GM21529 (cell line): ENCODE data around the gene RNU6-9.
"Not testable (repeated sequence)": the region's sequence is repeated elsewhere in the genome, so short reads cannot be mapped to it uniquely, and the experiment has no call there.

Experiments used
- ATAC-seq: cut with Tn5 transposase; IDR thresholded peaks from one replicate; pipeline ENCODE4 v1.9.1; 2021; ENCODE audit not compliant: unreplicated experiment

RNU6-9 gene

DNA sequence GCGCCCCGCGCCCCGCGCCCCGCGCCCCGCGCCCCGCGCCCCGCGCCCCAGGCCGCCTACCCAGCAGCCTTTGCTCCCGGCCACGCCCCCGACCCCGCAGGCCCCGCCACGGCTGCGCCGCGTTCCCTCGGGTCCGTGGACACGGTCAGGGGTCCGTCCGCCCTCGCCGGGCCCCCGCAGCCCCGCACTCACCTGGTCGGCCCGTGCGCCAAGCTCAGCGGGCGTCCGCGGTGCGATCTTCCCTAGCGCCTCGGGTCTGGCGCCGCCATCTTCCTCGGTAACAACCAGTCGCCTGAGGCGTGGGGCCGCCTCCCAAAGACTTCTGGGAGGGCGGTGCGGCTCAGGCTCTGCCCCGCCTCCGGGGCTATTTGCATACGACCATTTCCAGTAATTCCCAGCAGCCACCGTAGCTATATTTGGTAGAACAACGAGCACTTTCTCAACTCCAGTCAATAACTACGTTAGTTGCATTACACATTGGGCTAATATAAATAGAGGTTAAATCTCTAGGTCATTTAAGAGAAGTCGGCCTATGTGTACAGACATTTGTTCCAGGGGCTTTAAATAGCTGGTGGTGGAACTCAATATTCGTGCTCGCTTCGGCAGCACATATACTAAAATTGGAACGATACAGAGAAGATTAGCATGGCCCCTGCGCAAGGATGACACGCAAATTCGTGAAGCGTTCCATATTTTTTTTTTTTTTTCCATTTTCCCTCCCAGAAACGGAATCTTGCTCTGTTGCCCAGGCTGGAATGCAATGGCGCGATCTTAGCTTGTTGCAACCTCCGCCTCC, at the start of gene RNU6-9, which contains the start of gene MED16:
RNU6-9 (plus strand) TSS at position 591 of the 796 bp plus-strand sequence.
MED16 (minus strand) TSS at position 294 of the 796 bp plus-strand sequence. CDS start 2,056 bp downstream, outside the sequence.
- ATAC-seq, result peak; percentile 79

DNA sequence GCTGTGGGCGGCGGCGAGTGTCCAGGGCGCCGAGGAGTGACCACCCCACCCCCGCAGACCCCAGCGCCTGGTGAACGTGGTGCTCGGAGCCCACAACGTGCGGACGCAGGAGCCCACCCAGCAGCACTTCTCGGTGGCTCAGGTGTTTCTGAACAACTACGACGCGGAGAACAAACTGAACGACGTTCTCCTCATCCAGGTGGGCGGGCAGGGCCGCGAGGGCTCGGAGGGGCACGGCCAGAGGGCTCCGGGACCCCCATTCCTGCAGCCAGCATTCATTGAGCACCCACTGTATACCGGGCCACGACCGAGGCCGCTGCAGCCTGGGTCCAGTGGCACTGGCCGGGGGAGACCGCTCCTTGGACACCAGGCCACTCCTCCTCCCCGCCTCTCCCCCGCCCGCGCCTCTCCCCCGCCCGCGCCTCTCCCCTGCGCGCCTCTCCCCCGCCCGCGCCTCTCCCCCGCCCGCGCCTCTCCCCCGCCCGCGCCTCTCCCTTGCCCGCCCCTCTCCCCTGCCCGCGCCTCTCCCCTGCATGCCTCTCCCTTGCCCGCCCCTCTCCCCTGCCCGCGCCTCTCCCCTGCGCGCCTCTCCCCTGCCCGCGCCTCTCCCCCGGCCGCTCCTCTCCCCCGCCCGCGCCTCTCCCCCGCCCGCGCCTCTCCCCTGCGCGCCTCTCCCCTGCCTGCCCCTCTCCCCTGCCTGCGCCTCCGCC, 49.3 kb upstream of the RNU6-9 start:
- ATAC-seq, result no peak

DNA sequence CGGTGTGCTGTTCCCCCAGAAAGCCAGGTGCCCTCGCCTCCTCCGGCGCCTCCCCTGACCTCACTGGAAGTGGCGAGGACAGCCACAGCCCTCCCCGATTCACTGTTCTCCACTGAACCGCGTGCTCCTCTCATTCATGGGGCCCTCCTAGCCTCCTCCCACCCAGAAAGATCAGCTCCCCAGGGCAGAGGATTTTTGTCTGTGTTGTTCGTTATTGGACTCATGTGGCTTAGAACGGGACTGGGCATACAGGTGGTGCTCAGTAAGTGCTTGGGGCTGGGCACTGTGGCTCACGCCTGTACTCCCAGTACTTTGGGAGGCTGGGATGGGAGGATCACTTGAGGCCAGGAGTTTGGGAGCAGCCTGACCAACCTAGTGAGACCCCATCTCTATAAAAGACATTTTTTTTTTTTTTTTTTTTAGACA, 48.7 kb upstream of the RNU6-9 start:
- ATAC-seq, result no peak

DNA sequence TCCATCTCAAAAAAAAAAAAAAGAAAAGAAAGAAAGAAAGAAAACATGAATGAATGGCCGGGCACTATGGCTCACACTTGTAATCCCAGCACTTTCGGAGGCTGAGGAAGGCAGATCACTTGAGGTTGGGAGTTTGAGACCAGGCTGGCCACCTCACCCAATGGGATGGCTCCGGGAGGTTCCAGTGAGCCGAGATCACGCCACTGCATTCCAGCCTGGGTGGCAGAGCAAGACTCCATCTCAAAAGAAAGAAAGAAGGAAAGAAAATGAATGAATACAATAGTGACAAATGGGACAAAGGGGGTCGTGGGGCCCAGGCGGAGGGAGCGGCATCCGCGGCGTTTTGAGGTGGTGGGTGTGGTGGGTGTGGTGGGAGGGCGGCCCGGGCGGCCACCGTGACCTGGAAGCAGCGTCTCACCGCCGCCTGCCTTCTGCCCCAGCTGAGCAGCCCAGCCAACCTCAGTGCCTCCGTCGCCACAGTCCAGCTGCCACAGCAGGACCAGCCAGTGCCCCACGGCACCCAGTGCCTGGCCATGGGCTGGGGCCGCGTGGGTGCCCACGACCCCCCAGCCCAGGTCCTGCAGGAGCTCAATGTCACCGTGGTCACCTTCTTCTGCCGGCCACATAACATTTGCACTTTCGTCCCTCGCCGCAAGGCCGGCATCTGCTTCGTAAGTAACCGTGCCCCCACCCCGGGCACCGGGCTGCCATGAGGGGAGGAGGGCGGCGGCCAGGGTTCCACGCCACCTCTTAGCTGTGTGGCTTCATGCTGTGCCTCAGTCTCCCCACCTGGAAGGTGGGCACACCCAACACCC, 47.4 kb upstream of the RNU6-9 start:
- no peak for ATAC-seq

DNA sequence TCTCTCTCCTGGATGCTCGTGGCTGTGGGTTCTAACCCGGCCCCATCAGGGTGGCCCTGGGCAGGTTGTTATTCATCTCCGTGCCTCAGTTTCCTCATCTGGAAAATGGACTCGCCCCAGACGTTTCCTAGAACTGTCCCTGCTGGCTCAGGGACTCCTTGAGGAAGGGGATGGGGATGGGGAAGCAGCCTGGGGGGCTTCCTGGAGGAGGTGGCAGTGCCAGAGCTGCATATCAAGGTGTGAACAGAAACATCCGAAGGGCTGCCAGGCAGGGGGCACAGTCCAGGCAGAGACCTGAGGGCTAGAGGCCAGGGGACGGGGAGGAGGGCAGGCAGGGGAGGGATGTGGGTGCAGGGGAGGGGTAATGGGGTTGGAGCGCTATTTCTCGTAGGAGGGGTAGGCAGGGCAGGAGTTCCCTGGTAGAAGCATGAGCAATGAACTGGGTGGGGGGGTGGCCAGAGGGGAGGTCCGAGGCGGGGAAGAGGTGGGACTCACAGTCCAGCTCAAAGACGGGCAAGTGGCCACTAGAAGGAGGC, 44.8 kb upstream of the RNU6-9 start:
- no peak for ATAC-seq

DNA sequence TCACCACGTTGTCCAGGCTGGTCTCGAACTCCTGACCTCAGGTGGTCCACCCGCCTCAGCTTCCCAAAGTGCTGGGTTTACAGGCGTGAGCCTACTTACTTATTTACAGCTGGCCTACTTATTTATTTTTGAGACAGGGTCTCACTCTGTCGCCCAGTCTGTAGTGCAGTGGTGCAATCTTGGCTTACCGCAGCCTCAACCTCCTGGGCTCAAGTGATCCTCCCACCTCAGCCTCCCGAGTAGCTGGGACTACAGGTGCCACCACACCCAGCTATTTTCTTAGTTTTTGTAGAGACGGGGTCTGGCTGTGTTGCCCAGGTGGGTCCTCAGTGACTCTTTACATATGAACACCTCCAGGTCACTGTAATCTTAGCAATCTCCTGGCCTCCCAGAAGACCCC, 44.1 kb upstream of the RNU6-9 start:
- not testable (repeated sequence) for ATAC-seq

DNA sequence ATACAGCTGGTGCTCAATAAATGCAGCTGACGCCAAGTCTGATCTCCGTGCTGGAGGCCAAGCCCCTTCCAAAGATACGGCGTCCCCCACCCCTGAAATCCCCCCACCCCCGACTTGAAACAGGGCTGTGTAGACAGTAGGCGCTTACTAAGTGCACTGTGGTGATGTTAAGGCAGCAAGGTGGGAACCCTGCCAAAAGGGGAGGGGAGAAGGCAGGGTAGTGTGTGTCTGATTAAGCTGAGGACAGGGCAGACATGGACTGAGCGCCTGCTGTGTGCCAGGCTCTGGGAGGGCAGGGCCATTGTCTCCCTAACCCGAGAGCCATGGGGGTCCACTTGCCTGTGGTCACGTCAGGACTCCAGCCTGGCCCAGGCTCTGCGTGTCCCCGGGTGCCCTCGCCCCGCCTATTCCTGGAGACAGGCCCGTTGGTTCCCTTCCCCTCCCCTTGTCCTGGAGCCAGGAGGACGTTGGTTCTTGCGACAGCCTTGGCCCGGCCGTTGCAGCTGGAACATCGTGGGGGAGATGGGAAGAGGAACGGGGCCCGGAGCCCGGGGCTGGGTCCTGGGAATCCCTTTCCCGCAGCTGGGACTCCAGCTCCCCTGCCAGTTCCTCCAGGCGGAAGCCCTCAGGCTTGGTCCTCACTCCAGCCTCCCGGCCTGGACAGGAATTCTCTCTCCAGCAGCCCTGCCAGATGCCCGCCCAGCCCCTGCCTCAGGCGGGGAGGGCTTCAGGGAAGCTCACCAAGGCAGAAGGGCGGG, 42.9 kb upstream of the RNU6-9 start:
- no peak for ATAC-seq

DNA sequence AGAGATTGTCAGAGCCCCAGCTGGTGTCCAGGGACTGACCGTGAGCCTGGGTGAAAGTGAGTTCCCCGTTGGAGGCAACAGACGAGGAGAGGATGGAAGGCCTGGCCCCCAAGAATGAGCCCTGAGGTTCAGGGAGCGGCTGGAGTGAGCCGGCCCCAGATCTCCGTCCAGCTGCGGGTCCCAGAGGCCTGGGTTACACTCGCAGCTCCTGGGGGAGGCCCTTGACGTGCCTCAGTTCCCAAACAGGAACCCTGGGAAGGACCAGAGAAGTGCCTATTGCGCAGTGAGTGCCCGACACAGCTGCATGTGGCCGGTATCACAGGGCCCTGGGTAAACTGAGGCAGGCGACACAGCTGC, 42.3 kb upstream of the RNU6-9 start:
- no peak for ATAC-seq

DNA sequence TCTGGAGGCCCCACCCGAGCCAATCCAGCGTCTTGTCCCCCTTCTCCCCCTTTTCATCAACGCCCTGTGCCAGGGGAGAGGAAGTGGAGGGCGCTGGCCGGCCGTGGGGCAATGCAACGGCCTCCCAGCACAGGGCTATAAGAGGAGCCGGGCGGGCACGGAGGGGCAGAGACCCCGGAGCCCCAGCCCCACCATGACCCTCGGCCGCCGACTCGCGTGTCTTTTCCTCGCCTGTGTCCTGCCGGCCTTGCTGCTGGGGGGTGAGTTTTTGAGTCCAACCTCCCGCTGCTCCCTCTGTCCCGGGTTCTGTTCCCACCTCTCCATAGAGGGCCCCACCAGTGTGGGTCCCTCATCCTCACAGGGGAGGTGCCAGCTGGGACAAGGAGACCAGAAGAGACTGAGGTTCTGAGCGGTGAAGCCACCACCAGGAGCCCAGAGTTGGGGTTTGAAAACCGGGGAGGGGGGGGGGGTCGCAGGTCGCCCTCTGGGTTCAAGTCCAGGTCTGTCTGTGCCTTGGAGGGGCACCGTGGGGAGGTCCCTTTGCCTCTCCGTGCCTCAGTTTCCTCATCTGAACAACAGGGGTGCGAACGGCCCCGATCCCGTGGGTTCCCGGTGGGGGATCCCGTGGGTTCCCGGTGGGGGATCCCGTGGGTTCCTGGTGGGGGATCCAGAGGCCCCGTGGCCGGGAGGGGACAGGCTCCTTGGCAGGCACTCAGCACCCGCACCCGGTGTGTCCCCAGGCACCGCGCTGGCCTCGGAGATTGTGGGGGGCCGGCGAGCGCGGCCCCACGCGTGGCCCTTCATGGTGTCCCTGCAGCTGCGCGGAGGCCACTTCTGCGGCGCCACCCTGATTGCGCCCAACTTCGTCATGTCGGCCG, 40.9 kb upstream of the RNU6-9 start, which contains the start of gene ELANE:
ELANE (plus strand) TSS at position 168 of the 878 bp plus-strand sequence; CDS start at position 194, 26 bp downstream.
- ATAC-seq, result no peak

DNA sequence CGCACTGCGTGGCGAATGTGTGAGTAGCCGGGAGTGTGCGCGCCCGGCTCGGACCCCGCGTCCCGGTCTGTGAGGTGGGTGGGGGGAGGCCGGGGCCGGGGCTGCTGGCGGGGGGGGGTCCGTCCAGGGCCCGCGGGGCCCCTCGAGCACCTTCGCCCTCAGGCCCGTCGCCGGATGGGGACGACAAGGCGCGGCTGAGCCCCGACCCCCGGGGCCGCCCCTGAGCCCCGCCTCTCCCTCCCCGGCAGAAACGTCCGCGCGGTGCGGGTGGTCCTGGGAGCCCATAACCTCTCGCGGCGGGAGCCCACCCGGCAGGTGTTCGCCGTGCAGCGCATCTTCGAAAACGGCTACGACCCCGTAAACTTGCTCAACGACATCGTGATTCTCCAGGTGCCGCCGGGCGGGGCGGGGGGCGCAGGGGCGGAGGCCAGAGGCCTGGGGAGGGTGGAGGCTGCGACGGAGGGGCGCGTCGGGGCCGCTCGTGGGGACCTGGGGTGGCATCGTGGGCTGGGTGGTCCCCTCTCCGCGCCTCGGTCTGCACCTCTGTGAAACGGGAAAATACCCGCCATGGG, 40.2 kb upstream of the RNU6-9 start:
- ATAC-seq, result no peak

DNA sequence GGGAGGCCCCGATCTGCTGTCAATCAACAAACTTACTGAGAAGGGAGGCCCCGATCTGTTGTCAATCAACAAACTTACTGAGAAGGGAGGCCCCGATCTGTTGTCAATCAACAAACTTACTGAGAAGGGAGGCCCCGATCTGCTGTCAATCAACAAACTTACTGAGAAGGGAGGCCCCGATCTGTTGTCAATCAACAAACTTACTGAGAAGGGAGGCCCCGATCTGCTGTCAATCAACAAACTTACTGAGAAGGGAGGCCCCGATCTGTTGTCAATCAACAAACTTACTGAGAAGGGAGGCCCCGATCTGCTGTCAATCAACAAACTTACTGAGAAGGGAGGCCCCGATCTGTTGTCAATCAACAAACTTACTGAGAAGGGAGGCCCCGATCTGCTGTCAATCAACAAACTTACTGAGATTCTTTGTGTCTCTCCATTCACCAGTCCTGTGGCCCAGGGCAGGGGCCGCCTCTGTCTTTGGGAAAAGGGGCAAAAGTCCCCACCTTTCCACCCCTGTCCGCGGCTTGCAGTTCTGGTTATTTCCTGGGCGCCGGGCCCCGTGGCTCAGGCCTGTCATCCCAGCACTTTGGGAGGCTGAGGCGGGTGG, 39.6 kb upstream of the RNU6-9 start:
- ATAC-seq, result not testable (repeated sequence)

DNA sequence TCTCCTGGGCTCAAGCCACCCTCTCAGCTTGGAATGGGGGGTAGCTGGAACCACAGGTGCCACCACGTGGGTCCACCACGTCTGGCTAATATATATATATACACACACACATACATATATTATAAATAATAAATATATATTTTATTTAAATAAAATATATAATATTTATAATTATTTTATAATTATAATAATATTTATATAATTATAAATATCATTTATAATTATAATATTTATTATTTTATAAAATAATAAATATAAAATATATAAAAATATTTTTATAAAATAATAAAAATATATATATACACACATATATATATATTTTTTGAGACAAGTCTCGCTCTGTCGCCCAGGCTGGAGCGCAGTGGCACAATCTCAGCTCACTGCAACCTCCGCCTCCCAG, 38.7 kb upstream of the RNU6-9 start:
- ATAC-seq, result no peak

DNA sequence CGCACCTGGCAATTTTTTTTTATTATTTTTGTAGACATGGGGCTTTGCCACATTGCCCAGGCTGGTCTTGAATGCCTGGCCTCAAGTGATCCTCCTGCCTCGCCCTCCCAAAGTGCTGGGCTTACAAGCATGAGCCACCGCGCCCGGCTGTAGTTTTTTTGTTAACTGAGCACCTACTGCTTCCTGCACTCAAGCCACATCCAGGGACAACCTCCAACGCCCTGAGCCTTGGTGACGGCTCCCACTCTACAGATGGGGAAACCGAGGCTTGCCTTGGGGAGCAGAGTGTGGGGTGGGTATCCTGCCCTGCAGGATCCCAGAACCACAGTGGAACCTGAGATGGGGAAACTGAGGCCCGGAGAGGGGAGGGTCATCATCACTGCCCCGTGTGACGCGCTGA, 38.1 kb upstream of the RNU6-9 start:
- no peak for ATAC-seq

DNA sequence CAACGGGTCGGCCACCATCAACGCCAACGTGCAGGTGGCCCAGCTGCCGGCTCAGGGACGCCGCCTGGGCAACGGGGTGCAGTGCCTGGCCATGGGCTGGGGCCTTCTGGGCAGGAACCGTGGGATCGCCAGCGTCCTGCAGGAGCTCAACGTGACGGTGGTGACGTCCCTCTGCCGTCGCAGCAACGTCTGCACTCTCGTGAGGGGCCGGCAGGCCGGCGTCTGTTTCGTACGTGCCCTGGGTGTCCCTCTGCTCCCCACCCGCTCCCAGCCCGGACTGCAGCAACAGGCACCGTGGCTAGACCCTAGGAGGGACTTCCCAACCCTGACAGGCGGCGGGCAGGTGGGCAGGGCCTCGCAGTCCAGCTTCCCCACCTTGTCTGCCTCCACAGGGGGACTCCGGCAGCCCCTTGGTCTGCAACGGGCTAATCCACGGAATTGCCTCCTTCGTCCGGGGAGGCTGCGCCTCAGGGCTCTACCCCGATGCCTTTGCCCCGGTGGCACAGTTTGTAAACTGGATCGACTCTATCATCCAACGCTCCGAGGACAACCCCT, 37.6 kb upstream of the RNU6-9 start:
- ATAC-seq, result no peak

DNA sequence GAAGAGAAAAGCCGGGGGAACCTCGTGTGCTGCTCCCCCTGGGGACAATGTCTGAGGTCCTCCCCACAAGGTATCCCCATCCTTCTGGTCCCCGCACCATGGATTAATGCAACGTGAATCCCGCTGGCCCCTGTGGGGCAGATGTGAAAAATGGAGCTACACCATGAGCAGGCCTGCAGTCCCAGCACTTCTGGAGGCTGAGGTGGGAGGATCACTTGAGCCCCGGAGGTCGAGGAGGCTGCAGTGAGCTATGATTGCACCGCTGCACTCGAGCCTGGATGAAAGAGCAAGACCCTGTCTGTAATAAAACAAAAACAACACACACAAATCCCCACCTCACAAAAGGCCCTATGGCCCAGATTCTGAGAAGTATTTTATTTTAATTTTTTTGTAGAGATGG, 35.0 kb upstream of the RNU6-9 start:
- no peak for ATAC-seq

DNA sequence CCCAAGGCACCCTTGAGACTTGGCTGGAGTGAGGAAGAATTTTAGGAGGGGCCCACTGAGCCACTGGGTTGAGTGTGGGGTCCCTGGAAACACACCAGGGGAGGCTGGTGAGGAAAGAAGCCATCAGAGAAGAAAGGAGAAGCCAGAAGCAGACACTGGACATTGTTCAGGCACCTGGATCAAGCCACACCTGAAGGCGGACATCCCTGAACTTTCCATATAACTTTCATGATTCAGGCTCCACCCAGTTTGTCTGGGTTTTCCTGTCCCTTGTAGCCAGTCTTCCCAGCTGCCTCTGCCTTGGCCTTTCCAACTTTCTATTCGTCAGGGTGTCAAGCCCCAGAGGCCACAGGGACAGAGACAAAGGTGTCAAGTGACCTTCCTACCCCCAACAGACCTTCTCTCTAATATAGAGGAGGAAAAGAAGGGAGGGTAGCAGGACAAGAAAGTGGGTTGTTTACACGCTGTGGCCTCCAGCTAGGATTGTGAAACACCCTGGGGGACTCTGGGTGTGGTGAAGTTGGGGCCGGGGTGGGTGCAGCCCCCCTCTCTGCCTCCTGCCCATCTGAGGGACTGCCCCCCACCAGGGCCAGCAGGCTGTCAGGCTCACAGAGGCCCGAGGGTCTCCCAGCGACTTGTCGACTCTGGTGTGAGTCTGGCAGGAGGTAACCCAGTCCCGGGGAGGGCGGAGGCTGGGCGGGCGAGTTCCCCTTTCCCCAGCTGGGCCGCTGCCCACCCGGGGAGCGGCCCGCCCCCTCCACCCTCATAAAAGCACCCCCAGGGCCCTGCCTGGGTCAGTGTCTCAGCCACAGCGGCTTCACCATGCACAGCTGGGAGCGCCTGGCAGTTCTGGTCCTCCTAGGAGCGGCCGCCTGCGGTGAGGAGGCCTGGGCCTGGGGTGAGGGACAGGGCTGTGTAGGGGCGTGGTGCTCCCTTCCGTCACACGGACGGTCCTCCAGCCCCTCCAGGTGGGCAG, 34.1 kb upstream of the RNU6-9 start, which contains the start of gene CFD:
CFD (plus strand) TSS at position 797 of the 976 bp plus-strand sequence; CDS start at position 823, 26 bp downstream.
- no peak for ATAC-seq

DNA sequence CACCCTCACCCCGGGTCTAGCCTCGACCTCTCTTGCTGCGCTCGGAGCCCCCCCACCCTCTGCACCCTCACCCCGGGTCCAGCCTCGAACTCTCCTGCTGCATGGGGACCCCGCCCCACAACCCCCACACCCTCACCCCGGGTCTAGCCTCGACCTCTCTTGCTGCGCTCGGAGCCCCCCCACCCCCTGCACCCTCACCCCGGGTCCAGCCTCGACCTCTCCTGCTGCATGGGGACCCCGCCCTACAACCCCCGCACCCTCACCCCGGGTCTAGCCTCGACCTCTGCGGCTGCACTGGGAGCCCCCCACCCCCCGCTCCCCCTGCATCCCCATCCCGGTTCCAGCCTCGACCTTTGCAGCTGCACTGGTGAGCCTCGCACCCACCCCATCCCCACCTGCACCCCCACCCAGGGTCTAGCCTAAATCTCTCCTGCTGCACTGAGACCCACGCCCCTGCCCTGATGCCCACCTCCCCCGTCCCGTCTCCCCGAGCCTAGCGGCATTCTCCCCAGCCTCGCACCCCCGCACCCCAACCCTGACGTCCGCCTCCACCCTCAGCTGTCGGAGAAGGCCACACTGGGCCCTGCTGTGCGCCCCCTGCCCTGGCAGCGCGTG, 32.0 kb upstream of the RNU6-9 start:
- no peak for ATAC-seq
